ENCODE measurements around the gene OSR1. TPM values are rescaled to one million over a fixed set of nuclear protein-coding genes. Genes with fewer than 3 reads are reported as not detected.
"Not testable (repeated sequence)": the region's sequence is repeated elsewhere in the genome, so short reads cannot be mapped to it uniquely, and the experiment has no call there.

The OSR1 gene
- total RNA-seq, 2 donors from 2014 or later = not detected

DNA sequence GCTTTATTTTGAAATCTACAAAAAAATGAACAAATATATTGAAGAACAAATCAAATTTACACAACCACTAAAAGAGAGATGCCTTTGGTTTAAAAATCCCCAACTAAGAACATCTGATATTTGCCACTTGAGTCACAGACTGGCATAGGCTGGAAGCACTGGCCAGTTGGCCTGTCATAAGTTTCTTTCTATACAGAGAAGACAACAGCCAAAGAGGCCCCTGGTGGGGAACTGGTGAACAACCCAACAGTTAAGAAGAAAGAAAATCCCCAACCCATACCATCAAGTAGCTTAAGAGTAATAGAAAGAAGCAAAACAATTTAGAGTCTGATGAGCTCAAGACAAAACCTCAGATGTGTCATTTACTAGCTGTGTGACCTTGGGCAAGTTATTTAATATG lies 45.5 kb downstream of the OSR1 start:
- no peaks in the 10 kb centered on the region for H3K4me1 Mint-ChIP-seq (ENCODE audit: low read depth)
- no peak for DNase-seq
- H3K27me3 Mint-ChIP-seq (ENCODE audit: low read depth) = no peaks in the 10 kb centered on the region
- peaks cover 0 to 1% of the 10 kb centered on the region in 2 donors for H3K36me3 Mint-ChIP-seq (ENCODE audit: insufficient read depth in 2 of 2)
- ATAC-seq (replicated peaks in 1 of 2) = no peak
- H3K9me3 Mint-ChIP-seq = peaks cover 0 to 4% of the 10 kb centered on the region in 2 donors
- H3K27ac Mint-ChIP-seq = no peak overlapping the region
- no peak overlapping the region for H3K4me3 Mint-ChIP-seq

DNA sequence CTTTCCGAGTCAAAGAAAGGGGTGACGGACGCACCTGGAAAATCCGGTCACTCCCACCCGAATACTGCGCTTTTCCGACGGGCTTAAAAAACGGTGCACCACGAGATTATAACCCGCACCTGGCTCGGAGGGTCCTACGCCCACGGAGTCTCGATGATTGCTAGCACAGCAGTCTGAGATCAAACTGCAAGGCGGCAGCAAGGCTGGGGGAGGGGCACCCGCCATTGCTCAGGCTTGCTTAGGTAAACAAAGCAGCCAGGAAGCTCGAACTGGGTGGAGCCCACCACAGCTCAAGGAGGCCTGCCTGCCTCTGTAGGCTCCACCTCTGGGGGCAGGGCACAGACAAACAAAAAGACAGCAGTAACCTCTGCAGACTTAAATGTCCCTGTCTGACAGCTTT lies 52.4 kb downstream of the OSR1 start:
- H3K27ac Mint-ChIP-seq; DNase-seq; H3K9me3 Mint-ChIP-seq; ATAC-seq (replicated peaks in 1 of 2); H3K4me3 Mint-ChIP-seq; H3K27me3 Mint-ChIP-seq (ENCODE audit: low read depth); H3K4me1 Mint-ChIP-seq (ENCODE audit: low read depth); H3K36me3 Mint-ChIP-seq (ENCODE audit: insufficient read depth in 2 of 2): not testable (repeated sequence)

- H3K27ac Mint-ChIP-seq; ATAC-seq (replicated peaks in 1 of 2); H3K4me1 Mint-ChIP-seq (ENCODE audit: low read depth); H3K27me3 Mint-ChIP-seq (ENCODE audit: low read depth); DNase-seq; H3K4me3 Mint-ChIP-seq; H3K36me3 Mint-ChIP-seq (ENCODE audit: insufficient read depth in 2 of 2); H3K9me3 Mint-ChIP-seq: not testable (repeated sequence)
Observed at GRCh38 chr2:19305400-19306055, 52.9 kb downstream of the OSR1 start.

DNA sequence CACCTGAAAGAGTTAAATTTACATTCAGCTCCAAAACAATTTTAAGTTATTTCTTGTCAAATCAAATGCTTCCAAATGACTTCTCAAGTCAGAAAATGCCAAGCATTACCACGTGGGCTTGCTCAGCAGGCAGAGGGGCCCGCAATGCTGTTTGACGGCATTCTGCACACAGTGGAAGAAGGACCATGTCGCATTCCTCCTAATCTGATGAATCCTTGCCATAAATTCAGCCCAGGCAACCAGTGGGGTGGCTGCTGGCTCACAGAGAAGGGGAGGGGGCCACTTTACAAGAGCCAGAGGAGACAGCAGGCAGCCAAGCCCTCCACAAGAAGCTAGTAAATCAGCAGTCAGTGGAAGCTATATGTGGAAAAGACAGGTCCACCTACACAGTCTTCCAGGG lies 56.7 kb downstream of the OSR1 start:
- DNase-seq (no peak), ATAC-seq (replicated peaks in 1 of 2) (no peak)
- no peaks in the 10 kb centered on the region for H3K27me3 Mint-ChIP-seq (ENCODE audit: low read depth)
- peaks cover 0 to 3% of the 10 kb centered on the region in 2 donors for H3K36me3 Mint-ChIP-seq (ENCODE audit: insufficient read depth in 2 of 2)
- H3K27ac Mint-ChIP-seq = no peak overlapping the region
- H3K4me1 Mint-ChIP-seq (ENCODE audit: low read depth) = no peaks in the 10 kb centered on the region
- peaks cover 0 to 3% of the 10 kb centered on the region in 2 donors for H3K9me3 Mint-ChIP-seq
- H3K4me3 Mint-ChIP-seq = no peak overlapping the region
